Spleen (tissue), 7 donors: Measurements from ENCODE around the gene DNTT.

ENCODE experiments used
- CTCF ChIP-seq, 11 experiments: fragments of 200-600 bp in 7 of 11; fragments of 450-650 bp in 4 of 11; sonication (generic) in 4 of 11; IDR thresholded peaks in 8 of 11; conservative IDR thresholded peaks in 3 of 11; 1 replicate in 7 of 11; 2 replicates in 4 of 11; pipeline versions ENCODE4 v1.4.0 to v1.8.0; 2016 to 2021; ENCODE audit warnings: antibody characterized with exemption in 11 of 11, inconsistent platforms in 4 of 11, mild to moderate bottlenecking in 1 of 11
- POLR2A ChIP-seq, 3 donors: fragments of 450-650 bp; IDR thresholded peaks; one replicate each; pipeline ENCODE4 v1.5.1; 2017; ENCODE audit warnings: antibody characterized with exemption in 3 of 3, mild to moderate bottlenecking in 1 of 3
- POLR2AphosphoS5 ChIP-seq, 3 donors: sonication (generic); formaldehyde crosslinking; IDR thresholded peaks; one replicate each; pipeline ENCODE4 v1.5.1; 2017; ENCODE audit warnings: antibody characterized with exemption in 3 of 3
- donor health status: DM: no; HTN: no; CAD: no; lungs with moderate emphysema.
- donor health status: DM: no; HTN: no; CAD: no.
- donor health status: DM: no; HTN: no; CAD: no.

GRCh38 chr10:96360766-96361165 lies 56.5 kb downstream of the DNTT start:
- TF ChIP-seq POLR2AphosphoS5 (IDR thresholded peaks at IDR 0.05) = no peak
- no peak for TF ChIP-seq CTCF (IDR thresholded peaks at IDR 0.05 in 8 of 11, conservative IDR thresholded peaks at IDR 0.05 in 3 of 11)
- no peak for TF ChIP-seq POLR2A (IDR thresholded peaks at IDR 0.05)
